ENCODE measurements around the gene LMX1A. TPM values are rescaled to one million over a fixed set of nuclear protein-coding genes. Genes with fewer than 3 reads are reported as not detected.

LMX1A gene
- total RNA-seq, 1 donor from 2014 or later: not detected

DNA sequence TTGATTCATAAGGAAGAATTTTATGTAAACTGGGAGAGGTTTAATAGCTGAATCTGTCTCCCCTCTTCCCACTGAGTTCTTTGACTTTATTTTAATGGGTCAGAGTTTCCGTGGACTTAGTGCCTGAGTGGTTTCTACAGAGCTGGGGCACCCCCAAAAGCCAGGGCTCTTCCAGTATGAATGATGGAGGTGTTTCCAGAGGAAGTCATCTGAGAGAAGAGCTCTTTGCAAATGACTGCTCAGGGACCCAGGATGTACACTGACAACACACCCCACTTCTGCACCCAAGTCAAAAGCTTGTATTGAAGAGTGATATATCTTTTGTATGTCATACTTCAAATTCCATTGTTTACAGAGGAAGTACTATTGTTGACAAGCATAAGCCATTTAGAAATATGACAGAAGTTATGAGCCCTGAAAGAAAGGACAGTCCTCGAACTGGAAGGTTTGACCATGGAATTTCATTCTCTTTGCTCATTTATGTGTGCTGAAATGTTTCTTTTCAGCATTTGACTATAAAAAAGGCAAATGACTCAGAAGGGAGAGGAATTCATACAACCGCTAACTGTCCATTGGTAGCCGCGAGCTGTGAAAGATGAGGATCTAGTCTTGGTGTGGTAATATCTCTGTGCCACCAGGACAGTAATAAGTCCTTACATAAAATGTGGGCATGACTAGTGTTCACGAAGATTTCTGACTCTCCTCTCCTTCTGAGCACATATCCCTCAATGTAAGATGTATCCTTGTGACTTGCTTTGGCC, 25.4 kb upstream of the LMX1A start:
- TF ChIP-seq, protein P1, sequence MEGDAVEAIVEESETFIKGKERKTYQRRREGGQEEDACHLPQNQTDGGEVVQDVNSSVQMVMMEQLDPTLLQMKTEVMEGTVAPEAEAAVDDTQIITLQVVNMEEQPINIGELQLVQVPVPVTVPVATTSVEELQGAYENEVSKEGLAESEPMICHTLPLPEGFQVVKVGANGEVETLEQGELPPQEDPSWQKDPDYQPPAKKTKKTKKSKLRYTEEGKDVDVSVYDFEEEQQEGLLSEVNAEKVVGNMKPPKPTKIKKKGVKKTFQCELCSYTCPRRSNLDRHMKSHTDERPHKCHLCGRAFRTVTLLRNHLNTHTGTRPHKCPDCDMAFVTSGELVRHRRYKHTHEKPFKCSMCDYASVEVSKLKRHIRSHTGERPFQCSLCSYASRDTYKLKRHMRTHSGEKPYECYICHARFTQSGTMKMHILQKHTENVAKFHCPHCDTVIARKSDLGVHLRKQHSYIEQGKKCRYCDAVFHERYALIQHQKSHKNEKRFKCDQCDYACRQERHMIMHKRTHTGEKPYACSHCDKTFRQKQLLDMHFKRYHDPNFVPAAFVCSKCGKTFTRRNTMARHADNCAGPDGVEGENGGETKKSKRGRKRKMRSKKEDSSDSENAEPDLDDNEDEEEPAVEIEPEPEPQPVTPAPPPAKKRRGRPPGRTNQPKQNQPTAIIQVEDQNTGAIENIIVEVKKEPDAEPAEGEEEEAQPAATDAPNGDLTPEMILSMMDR (conservative IDR thresholded peaks at IDR 0.05; ENCODE audit: low read depth, low read length): no peak
- no peak for DNase-seq (ENCODE audit: low read depth)
- H3K4me3 ChIP-seq (ENCODE audit: low read depth, low read length): no peak overlapping the region

DNA sequence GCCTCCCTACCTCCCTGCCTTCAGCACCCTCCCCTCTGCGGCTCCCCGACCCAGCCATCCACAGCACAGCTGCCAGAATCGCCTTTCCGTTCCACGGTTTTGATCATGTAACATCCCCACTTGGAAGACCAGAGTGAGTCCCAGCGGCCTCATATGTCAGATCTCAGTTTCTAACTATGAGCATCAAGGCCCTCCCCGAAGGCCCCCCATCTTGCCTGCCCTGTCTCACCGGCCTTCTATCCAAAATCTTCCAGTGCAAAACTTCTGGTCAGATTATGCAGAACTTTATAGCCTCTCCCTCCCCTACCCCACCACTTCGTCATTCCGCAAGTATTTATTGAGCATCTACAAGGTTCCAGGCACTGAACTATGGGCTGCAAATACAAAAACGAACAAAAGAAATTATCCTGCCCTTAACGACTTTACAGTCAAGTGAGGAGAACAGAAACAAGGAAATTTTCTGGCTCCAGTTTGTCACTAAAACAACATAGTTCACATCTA, 20.3 kb upstream of the LMX1A start:
- DNase-seq (ENCODE audit: low read depth): no peak
- TF ChIP-seq, protein P1 (conservative IDR thresholded peaks at IDR 0.05; ENCODE audit: low read depth, low read length): no peak
- H3K4me3 ChIP-seq (ENCODE audit: low read depth, low read length): peak overlapping the region; percentile 44

DNA sequence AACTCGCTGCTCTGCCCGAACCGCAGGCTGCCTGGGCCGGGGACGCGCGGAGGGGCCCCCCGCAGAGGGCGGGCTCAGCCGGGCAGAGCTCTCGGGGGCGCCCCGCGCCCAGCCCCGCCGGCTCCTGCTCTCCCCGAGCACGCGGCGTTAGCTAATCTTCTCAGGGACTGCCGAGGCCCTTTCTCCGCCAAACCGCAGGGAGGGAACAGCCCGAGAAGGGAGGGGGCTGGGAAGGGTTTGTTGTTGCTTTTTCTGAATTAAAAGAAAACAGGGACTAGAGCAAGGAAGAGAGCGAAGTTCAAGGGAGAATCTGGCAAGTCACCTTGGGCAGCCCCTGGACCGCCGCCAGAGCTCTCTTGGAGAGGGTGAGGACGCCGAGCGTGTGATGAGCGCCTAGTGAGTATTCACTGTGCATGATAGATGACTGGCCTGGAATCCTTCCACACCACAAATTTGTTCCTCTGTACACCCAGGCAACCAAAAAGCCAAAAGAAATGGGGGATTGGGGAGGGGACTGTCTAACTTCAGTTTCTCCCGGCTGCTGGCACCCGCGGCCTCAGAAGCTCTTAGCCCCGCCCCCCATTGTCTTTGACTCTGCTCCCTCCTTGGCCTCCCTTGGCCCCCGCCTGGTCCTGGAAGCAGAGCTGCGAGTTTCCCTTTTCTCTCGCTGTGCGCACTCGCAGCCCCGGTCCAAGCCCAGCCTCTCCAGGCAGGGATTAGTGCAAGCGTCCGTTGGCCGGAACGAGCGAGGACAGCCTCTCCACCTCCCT, 19.7 kb upstream of the LMX1A start:
- TF ChIP-seq, protein P1 (conservative IDR thresholded peaks at IDR 0.05; ENCODE audit: low read depth, low read length): no peak
- peak; percentile 62 for DNase-seq (ENCODE audit: low read depth)
- H3K4me3 ChIP-seq (ENCODE audit: low read depth, low read length): peak overlapping the region; percentile 44

DNA sequence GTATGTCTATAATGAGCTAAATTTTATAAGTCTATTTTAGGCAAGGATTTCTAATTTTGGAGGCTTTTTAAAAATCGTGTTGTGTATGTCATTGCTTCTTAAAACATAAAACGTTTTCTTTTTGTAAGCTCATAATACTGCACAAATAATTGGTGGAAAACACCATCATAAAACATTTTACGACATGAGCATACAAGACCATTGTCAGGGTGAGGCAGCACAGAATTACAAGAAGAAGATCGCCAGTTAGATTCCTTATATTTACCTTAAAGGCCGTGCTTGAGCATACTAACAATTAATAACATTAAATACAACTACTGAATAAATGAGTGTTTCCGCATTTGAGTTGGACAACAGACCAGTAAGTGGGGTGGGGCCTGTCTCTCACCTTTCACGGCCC, 19.1 kb upstream of the LMX1A start:
- peak overlapping the region; percentile 44 for H3K4me3 ChIP-seq (ENCODE audit: low read depth, low read length)
- no peak for DNase-seq (ENCODE audit: low read depth)
- TF ChIP-seq, protein P1 (conservative IDR thresholded peaks at IDR 0.05; ENCODE audit: low read depth, low read length): no peak

DNA sequence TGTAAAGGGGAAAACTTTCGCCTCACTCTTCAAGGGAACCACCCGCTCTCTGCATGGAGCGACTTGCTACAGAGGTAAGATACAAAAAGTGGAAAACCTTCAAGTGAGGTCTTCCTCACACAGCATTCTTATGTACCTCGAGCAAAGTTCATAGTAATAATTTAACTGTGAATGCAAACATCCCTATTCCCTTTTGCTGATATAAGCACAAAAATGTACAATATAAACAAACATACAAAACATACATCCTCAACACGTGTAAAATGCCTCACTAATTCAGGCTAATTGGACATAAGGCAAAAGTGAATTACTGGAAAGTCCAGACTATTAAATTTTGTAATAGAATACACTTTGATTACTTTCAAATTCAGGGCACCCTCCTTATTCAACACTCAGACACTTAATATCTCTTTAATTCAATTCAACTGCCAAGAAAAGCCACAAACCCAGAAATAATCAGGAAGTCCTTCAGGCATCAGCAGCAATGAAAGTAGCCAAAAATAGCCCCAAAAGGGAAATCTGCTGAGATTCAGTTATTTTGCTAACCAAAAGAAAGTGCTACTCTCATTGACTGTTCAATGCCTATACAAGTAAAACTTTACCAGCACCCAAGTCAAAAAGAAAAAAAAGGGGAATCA, 15.2 kb upstream of the LMX1A start:
- no peak for DNase-seq (ENCODE audit: low read depth)
- TF ChIP-seq, protein P1 (conservative IDR thresholded peaks at IDR 0.05; ENCODE audit: low read depth, low read length): no peak
- H3K4me3 ChIP-seq (ENCODE audit: low read depth, low read length): no peak overlapping the region

DNA sequence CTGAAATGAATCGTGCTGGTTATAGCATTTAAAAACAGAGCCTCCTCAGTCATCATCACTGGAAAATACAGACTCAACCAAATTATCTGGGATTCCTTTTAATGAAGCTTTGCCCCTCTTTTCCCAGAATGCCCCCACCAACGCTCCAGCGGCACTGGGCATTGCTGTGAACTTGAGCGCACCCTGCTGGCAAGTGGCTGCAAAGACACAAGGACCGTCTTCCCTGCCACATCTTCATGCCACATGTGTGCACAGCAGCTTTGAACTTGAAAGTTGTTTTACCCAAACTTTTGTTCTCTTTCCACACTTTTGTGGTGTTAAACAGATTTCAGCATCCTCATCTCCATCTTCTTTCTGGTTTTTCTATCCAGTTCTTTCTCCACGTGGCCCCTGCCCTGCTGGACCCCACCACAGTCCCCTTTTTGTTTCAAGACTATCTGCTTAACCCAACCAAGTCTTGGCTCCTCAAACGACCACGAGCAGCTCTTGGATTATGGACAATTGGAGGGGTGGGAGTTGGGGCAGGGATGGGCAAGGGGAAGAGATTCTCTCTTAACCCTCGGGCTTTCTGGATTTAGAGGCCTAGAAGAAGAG, 12.8 kb upstream of the LMX1A start:
- no peak overlapping the region for H3K4me3 ChIP-seq (ENCODE audit: low read depth, low read length)
- DNase-seq (ENCODE audit: low read depth): no peak
- TF ChIP-seq, protein P1 (conservative IDR thresholded peaks at IDR 0.05; ENCODE audit: low read depth, low read length): peak; percentile 82

Data from epithelial cell of proximal tubule (primary cell).